ENCODE measurements around the gene FBXW7. TPM values are rescaled to one million over a fixed set of nuclear protein-coding genes. Genes with fewer than 3 reads are reported as not detected.

The FBXW7 gene
- total and polyA plus RNA-seq, 12 donors: 12.1 to 87.6 (median 66.8) TPM

DNA sequence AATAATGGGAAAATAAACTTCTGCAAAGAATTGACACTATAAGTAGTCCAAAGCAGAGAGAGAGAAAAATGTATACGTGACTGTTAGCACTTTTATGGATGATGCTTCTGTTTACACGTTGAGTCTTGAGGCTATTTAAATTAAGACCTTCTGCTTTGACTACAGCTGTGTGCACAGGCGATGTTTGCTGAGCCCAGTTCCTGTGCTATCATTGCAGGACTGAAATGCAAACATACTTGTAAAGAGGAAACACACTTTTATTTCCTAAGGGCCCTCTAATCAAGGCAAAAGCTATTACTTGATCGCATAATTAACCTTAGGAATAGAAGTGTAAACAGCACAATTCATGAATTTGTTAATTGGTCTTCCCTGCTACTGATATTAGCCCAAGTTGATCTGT is 226.9 kb downstream of the FBXW7 start:
- intact Hi-C loops (cut with DNase I): no loop called here
- Histone ChIP-seq H3K4me3 (no peak overlapping the region), H3K27me3 (no peaks in the 10 kb centered on the region), H3K27ac (no peak overlapping the region), H3K4me1 (no peaks in the 10 kb centered on the region), H3K36me3 (no peaks in the 10 kb centered on the region), H3K9me3 (no peaks in the 10 kb centered on the region)
- WGBS, 2 donors: 73 to 74% methylated on average over 4 of the region's 4 CpGs
- DNase-seq (no peak), ATAC-seq (no peak)
- TF ChIP-seq CTCF (IDR thresholded peaks at IDR 0.05): no peak

GRCh38 chr4:152307669-152308068 is 228.2 kb downstream of the FBXW7 start:
- 91 to 96% methylated on average over 8 of the region's 8 CpGs for WGBS, 2 donors
- H3K27ac ChIP-seq: no peak overlapping the region
- no peaks in the 10 kb centered on the region for H3K9me3 ChIP-seq
- intact Hi-C loops (cut with DNase I): no loop called here
- H3K27me3 ChIP-seq: no peaks in the 10 kb centered on the region
- no peak for DNase-seq
- H3K36me3 ChIP-seq: no peaks in the 10 kb centered on the region
- no peak for ATAC-seq
- H3K4me3 ChIP-seq: no peak overlapping the region
- no peak for TF ChIP-seq CTCF (IDR thresholded peaks at IDR 0.05)
- H3K4me1 ChIP-seq: no peaks in the 10 kb centered on the region

DNA sequence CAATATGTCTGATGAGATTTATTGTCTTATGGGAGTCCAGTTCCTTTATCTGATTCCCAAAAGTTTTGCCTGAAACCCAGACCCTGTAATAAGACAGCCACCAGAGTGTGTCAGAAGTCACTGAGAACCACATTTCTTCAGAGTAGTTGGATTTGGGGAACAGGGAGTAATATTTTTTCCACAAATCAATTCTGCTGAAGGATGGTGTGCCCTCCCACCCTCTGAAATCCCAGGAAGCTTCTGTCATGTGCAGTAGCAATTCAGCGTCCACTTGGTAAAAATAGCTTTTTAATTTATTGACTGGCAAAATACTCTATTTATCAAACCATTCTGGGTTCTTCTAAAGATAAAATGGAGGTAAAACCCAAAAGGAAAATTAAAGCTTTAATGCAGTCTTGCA is 229.4 kb downstream of the FBXW7 start:
- H3K27me3 ChIP-seq: no peaks in the 10 kb centered on the region
- H3K4me3 ChIP-seq: no peak overlapping the region
- no peaks in the 10 kb centered on the region for H3K36me3 ChIP-seq
- H3K27ac ChIP-seq: no peak overlapping the region
- no peaks in the 10 kb centered on the region for H3K4me1 ChIP-seq
- H3K9me3 ChIP-seq: no peaks in the 10 kb centered on the region
- no peak for TF ChIP-seq CTCF (IDR thresholded peaks at IDR 0.05)
- 80 to 82% methylated on average over 1 of the region's 1 CpG for WGBS, 2 donors
- DNase-seq (no peak), ATAC-seq (no peak)
- intact Hi-C loops (cut with DNase I): no loop called here

- no peak overlapping the region for H3K4me3 ChIP-seq
- DNase-seq (no peak), ATAC-seq (no peak)
- WGBS, 2 donors: 77 to 84% methylated on average over 5 of the region's 5 CpGs
- H3K27ac ChIP-seq: no peak overlapping the region
- H3K4me1 ChIP-seq: no peaks in the 10 kb centered on the region
- intact Hi-C loops (cut with DNase I): no loop called here
- no peak for TF ChIP-seq CTCF (IDR thresholded peaks at IDR 0.05)
- no peaks in the 10 kb centered on the region for H3K27me3 ChIP-seq
- H3K9me3 ChIP-seq: no peaks in the 10 kb centered on the region
- no peaks in the 10 kb centered on the region for H3K36me3 ChIP-seq
Observed at GRCh38 chr4:152304220-152304619, 231.7 kb downstream of the FBXW7 start.

DNA sequence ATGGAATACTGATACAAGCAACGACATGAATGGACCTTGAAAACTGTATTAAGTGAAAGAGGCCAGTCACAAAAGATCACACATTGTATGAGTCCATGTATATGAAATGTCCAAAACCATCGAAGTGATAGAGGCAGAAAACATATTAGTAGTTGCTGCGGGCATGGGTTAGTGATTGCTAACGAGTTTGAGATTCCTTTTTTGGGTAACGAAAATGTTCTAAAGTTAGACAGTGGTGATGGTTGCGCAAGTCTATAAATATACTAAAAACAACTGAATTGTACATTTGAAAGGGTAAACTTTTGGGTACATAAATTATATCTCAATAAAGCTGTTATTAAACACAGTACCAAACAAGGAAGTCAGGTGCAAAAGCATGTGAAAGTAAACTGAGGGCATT is 234.5 kb downstream of the FBXW7 start:
- peaks cover 0 to 8% (median 0%) of the 10 kb centered on the region in 9 donors for H3K4me1 ChIP-seq
- intact Hi-C loops (cut with DNase I): no loop called here

More for the DNA sequence above, 234.5 kb downstream of the FBXW7 start:
- no peak overlapping the region for H3K27ac ChIP-seq
- H3K4me3 ChIP-seq: no peak overlapping the region
- DNase-seq: no peak
- 90 to 91% methylated on average over 6 of the region's 6 CpGs for WGBS, 2 donors
- no peaks in the 10 kb centered on the region for H3K27me3 ChIP-seq
- ATAC-seq: no peak
- no peak for TF ChIP-seq CTCF (IDR thresholded peaks at IDR 0.05)
- no peaks in the 10 kb centered on the region for H3K36me3 ChIP-seq
- no peaks in the 10 kb centered on the region for H3K9me3 ChIP-seq
